Hematopoietic multipotent progenitor cell treated with erythropoietin and hydrocortisone succinate and interleukin-3 and kit ligand, for 15 days (in vitro differentiated cells): ENCODE measurements around the gene CALR.
"Not testable (repeated sequence)": the region's sequence is repeated elsewhere in the genome, so short reads cannot be mapped to it uniquely, and the experiment has no call there.

ENCODE experiments used
- DNase-seq: peaks from one replicate; pipeline ENCODE4 v3.0.0-alpha.2; 2015; ENCODE audit warnings: low spot score

Gene CALR

DNA sequence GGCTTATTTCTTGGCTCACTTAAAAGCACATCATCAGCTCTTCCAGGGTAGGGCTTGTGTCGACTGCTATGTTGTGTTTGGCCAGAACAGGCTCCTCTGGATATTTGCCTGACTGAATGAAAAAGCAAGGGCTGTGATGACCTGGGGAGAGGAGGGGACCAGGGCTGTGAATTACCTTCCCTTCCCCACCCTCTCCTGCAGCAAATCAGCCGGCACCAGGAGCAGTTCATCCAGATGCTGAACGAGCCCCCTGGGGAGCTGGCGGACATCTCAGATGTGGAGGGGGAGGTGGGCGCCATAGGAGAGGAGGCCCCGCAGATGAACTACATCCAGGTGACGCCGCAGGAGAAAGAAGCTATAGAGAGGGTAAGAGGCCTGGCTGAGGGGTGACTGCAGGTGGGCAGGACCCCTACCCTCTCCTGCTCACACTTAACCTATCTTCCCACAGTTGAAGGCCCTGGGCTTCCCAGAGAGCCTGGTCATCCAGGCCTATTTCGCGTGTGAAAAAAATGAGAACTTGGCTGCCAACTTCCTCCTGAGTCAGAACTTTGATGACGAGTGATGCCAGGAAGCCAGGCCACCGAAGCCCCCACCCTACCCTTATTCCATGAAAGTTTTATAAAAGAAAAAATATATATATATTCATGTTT lies 14.2 kb downstream of the CALR start:
- no peak for DNase-seq

DNA sequence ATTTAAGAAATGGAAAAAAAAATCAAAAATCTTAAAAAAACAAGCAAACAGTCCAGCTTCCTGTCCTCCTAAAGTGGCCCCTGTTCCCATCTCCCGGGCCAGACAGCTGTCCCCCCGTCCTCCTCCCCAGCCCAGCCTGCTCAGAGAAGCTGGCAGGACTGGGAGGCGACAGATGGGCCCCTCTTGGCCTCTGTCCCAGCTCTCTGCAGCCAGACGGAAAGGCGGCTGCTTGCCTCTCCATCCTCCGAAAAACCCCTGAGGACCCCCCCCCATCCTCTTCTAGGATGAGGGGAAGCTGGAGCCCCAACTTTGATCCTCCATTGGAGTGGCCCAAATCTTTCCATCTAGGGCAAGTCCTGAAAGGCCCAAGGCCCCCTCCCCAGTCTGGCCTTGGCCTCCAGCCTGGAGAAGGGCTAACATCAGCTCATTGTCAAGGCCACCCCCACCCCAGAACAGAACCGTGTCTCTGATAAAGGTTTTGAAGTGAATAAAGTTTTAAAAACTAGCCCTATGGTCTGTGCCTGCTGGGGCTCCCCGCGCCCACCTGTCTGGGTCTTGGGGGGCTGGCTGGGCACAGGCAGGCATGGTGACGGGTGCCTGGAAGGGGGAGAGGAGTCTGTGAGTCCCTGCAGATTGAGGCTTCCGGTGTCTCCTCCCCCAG lies 14.9 kb downstream of the CALR start:
- no peak for DNase-seq

DNA sequence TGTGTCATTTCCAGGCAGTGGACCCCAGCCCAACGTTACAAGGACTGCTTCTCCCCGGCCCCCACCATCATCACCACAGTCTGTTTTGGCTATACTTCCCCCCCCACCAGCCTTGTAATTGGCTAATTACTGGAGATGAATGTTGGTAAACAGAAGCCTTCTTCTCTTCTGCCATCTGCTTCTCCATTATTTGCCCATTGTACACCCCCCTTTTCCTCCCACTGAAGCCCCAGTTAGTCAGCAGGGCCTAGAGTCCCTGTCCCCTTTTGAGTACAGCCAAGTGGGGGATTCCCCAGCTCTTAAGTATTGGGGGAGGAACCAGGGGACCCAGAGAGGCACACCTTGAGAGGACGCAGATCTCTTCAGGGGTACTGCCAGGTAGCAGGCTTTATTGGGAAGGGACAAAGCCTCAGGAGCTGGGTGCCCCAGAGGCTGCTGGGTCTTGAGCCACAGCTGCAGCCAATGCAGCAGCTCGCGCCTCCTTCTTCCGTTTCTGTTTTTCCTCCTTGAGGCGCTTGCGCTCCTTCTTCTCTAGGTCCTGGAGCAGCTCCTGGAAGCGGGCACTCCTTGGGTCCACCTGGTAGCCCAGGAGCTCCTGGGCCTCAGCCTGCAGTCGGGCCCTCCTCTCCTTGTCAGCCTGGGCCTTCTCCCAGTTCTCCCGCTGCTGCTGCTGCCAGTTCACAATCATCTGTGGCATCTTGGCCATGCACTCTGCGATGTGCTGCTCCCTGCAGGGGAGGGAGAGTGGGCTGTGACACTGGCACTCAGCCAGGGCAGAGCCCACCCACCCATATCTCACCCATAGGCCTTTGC lies 15.6 kb downstream of the CALR start:
- DNase-seq, result no peak

DNA sequence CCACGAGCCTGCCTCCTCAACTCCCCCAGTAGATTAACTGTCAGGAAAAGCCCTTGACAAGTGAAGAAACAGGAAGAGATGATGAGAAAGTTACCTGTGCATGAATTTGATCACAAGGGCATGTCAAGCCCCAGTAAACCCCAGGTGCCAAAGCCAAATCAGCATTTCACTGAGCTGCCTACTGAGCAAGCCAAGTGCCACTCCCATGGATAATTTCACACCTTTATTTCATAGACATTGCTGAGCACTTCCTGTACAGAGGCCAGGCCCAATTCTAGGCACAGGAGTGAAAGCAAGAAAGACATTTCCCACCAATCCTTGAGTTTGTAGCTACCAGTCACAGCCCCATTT lies 16.2 kb downstream of the CALR start:
- no peak for DNase-seq

DNA sequence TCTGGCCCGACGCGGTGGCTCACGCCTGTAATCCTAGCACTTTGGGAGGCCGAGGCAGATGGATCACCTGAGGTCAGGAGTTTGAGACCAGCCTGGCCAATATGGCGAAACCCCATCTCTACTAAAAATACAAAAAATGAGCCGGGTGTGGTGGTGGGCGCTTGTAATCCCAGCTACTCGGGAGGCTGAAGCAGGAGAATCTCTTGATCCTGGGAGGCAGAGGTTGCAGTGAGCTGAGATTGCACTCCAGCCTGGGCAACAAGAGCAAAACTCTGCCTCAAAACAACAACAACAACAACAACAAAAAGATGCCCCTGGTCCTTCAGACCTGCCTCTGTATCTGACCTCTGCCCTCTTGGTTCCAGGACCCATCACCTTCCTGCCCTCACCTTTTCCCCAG lies 17.2 kb downstream of the CALR start:
- DNase-seq, result not testable (repeated sequence)

DNA sequence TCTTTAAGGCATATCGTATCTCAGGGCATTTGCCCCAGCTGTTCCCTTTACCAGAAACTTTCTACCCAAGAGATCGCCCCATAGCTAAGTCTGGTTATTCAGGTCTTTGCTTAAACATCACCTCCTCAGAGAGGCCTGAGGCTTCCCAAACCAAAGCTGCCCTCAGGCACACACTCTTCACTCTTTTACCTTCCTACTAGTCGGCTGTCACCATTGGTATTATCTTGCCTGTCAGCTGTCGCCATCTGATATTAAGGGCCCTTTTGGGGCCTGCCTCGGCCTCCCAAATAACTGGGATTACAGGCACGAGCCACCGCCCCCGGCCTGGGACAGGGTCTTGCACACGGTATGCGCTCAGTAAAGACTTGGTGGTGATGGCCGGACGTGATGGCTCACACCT lies 17.6 kb downstream of the CALR start:
- no peak for DNase-seq

DNA sequence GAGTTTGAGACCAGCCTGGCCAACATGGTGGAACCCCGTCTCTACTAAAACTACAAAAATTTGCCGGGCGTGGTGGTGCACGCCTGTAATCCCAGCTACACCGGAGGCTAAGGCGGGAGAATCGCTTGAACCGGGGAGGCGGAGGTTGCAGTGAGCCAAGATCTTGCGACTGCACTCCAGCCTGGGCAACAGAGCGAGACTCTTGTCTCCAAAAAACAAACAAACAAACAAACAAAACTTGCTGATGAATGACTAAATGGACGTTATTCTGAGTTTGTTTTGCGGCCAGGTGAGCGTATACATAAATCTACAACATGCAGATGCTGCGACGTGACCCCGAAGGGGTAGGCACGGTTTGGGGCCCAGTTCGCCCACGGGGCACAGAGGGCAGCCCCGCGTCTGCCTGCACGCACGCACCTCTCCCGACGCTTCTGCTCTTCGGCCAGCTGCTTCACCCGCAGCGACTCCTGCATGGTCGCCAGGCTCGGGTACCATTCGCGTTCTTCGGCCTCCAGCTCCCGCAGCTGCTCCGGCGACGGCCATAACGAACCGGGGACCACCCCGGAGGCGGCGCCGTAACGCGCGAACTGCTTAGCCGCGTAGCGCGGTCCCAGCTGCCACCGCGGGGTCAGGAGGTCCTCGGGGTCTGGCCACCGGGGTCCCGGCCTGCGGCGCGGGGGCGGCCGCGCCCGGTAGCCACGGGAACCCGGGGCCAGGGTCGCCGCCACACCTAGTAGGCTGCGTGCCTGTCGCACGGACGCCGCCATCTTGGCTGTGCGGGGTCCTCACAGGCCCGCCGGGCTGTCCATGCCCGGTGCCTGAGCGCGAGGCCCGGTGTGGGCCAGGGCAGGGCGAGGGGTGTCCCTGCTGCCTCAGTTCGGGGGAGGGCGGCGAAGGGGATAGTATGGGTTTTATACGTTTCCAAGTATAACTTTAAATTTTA lies 18.3 kb downstream of the CALR start, which contains the start of gene GADD45GIP1:
GADD45GIP1 (minus strand) TSS at position 778 of the 943 bp plus-strand sequence; CDS start at position 767, 11 bp downstream.
- DNase-seq, result peak; percentile 80

DNA sequence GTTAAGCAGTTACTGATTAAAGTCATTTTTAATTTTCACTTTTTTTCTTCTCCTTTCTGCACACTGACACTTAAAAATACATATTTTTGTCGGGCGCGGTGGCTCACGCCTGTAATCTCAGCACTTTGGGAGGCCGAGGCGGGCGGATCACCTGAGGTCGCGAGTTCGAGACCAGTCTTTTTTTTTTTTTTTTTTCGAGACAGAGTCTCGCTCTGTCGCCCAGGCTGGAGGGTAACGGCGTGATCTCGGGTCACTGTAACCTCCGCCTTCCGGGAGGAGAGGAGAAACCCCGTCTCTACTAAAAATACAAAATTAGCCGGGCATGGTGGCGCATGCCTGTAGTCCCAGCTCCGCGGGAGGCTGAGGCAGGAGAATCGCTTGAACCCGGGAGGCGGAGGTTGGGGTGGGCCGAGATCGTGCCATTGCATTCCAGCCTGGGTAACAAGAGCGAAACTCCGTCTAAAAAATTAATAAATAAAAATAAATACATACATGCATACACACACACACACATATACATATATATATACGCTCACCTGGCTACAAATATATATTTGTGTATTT lies 19.1 kb downstream of the CALR start:
- not testable (repeated sequence) for DNase-seq

DNA sequence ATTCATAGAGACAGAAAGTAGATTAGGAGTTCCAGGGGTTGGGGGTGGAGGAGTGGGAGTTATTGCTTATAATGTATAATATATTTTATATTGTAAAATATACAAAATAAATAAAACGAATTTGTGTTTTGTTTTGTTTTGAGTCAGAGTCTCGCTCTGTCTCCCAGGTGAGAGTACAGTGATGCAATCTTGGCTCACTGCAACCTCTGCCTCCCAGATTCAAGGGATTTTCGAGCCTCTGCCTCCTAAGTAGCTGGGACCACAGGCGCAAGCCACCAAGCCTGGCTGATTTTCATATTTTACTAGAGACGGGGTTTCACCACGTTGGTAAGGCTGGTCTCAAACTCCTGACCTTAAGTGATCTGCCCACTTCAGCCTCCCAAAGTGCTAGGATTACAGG lies 21.1 kb downstream of the CALR start:
- no peak for DNase-seq

DNA sequence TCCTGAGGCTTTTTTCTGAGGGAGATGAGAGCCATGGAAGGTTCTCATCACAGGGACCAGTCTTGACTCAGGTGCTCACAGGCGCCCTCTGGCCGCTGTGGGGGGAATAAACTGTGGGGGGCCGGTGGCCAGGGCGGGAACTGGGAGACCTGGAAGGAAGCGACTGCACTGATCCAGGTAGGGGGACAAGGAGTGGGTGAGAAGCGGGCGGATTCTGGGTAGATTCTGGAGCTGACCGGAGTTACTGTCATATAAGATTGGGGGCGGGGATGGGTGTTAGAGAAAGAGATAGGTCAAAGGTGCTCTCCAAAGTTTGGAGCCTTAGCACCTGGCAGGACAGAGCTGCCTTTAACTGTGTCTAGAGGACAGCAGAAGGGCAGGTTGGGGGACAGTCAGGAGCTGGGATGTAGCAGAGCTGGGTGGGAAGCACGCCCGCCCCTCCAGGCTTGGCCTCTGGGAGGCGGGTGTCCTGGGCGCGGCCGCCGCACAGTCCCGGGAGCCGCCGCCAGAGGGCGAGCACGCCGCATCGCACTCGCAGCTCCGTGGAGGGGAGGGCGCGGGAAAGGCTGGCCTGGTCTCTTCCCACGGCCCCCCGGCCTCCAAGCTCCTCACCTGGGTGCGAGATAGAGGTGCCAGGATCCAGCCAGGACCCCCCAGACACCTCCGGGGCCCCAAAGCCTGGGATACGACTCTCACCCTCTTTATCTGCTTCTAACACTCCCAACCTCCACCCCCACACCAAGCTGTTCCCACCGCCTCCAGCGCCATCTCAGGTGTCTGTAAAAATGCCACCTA lies 26.8 kb downstream of the CALR start:
- DNase-seq, result peak; percentile 88

DNA sequence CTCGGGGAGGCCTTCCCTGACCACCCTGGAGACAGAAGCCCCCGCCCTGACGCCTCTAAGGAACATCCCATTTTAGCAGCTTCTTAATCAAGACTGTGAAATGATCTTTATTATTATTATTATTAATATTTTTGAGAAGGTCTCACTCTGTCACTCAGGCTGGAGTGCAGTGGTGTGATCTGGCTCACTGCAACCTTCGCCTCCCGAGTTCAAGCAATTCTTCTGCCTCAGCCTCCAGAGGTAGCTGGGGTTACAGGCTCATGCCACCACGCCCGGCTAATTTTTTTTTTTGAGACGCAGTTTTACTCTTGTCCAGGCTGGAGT lies 27.4 kb downstream of the CALR start:
- DNase-seq, result no peak

DNA sequence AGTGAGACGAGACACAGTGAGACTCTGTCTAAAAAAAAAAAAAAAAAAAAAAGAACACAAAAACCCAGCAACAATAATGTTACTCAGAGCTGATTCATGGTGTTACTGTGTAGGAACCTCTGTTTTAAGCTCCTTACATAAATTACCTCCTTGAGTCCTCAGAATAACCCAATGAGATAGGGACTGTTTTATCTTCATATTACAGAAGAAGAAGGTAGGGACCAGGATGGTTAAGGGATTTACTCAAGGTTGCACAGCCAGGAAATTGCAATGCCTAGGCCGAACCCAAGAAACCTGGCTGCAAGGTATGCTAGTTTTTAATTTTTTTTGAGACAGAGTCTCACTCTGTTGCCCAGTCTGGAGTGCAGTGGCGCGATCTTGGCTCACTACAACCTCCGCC lies 29.5 kb downstream of the CALR start:
- DNase-seq, result no peak

DNA sequence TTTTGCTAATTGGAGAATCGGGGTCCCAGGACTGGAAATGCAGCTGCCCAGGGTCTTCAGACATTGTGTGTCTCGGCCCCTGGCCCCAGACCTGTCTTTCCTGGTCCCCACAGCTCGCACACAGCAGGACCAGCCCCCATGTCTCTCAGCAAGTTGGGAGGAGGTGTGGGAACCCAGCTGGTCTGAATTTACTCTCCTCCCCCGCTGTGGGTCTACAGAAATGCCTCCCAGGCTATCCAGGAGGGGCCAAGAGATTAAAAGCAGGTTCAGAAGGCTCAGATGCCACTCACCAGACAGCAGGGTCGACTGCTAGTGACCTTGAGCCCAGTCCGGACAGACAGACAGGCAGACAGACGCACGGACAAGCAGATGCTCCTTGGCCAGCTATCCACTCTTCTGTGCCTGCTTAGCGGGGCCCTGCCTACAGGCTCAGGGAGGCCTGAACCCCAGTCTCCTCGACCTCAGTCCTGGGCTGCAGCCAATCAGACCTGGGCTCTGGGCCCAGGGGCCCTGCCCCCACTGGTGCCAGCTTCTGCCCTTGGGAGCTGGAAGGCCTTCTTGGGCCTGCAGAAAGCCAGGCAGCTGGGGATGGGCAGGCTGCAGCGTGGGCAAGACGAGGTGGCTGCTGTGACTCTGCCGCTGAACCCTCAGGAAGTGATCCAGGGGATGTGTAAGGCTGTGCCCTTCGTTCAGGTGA lies 31.0 kb downstream of the CALR start, which contains the start of gene DAND5:
DAND5 (plus strand) TSS at position 285 of the 697 bp plus-strand sequence; CDS start at position 370, 85 bp downstream.
- no peak for DNase-seq

DNA sequence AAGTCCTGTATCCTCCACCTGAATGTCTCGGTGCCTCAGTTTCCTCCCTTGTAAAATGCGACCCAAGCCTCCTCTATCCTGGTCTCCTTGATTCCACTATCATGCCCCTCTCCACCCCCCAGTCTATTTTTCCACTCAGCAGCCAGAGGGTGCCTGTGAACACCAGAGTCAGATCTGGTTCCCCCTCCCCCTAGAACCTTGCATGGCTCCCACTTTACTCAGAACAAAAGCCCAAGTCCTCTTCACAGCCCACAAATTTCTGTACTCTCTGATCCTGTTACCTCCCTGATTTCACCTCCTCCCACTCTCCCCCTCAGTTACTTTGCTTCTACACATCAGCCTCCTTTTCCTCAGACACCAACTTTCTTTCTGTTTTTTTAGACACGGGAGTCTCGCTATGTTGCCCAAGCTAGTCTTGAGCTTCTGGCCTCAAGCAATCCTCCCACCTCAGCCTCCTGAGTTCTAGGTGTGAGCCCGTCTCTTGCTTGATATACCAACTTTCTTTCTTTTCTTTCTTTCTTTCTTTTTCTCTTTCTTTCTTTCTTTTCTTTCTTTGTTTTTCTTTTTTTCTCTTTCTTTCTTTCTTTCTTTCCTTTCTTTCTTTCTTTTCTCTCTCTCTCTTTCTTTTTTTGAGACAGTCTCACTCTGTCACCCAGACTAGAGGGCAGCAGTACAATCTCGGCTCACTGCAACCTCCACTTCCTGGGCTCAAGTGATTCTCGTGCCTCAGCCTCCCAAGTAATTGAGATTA lies 31.8 kb downstream of the CALR start:
- no peak for DNase-seq

DNA sequence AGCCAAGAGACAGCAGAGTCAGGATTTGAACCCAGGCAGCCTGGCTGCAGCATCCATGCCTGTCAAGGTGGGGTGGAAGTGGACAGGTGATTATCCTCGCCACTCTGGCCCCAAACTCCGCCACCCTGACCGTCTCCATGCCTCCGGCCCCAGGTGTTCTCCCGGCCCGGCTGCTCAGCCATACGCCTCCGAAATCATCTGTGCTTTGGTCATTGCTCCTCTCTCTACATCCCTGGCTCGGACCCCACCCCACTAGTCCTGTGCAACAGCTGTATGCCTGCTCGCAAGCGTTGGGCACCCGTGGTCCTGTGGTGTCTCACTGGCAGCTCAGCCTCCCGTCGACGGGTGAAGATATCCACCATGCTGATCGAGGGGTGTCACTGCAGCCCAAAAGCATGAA lies 34.8 kb downstream of the CALR start:
- DNase-seq, result no peak

DNA sequence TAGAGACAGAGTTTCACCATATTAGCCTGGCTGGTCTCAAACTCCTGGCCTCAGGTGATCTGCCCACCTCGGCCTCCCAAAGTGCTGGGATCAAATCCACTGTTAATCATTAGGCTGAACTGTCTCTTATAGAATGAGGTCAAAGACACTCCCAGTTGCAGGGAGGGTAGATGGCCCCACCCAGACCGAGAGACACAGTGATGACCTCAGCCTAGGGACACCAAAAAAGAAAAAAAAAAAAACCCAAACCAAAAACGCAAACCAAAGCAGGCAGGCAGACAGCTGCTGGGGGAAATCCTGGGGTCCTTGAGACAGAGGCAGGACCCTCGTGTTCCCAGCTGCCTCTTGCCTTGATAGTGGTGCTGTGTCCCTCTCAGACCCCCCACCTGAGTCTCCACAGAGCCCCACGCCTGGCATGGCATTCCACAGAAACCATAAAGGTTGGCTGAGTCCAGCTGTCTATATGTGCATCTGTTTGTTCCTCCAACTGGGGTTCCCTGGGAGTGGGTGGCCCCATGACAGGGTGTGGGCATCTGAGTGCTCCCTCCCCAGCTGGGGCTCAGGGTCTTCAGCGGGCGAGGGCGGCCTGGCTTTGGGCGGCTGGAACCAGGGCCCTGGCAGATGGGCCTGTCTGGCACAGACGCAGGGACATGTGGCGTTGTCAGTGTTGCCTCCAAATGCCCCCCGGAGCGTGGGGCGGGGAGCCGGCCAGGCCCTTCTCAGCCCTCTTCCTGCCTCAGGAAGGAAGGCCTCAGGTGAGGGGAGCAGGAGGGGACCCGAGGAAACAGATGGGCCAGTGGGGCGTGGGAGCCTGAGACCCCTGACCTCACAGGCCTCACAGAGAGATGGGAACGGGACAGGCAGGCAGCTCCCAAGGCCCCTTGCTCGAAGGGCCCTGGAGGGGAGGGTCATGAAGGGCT lies 36.2 kb downstream of the CALR start:
- DNase-seq, result peak; percentile 73

DNA sequence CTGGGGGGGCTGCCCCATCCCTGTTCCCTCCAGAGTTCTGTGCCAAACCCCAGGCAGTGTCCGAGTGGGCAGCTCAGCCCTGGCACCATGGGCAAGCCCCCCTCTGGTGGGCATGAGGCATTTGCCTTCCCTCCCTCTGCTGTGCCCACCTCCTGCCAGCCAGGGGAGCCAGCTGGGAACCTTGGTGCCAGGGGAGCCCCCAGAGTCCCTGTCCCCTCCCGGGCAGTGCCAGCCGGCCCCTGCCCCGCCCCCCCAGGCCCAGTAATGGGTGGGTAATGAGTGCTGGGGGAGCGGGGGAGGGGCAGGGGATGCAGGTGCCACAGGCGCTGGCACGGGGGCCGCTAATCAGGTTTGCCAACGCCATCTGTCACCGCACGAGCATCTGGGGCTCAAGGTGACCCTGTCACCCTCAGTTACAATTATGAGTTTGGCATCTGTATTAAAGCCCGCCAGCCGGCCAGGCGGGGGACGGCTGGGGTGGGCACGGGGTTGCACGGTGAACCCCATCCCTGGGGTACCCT lies 36.9 kb downstream of the CALR start:
- no peak for DNase-seq

DNA sequence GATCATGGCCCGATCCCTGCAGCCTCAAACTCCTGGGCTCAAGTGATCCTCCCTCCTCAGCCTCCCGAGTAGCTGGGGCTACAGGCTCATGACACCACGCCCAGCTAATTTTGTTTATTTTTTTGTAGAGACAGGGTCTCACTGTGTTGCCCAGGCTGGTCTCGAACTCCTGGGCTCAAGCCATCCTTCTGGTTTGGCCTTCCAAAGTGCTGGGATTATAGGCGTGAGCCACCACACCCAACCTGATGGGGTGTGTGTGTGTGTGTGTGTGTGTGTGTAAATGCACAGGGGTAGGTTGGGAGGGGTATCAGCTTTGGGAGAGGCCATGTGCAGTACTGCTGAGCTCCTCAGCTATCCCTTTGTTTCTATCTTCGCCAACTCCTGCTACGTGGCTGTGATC lies 37.7 kb downstream of the CALR start:
- DNase-seq, result not testable (repeated sequence)
